Activated CD4-positive, alpha-beta T cell treated with anti-CD3 and anti-CD28 coated beads for 36 hours (primary cell): ENCODE measurements around the gene GTPBP3. TPM values are rescaled to one million over a fixed set of nuclear protein-coding genes. Genes with fewer than 3 reads are reported as not detected.

ENCODE experiments used
- ATAC-seq: fragments of 200-7000 bp; cut with Tn5 transposase; one replicate; pipeline ENCODE4 v1.10.0; 2021; ENCODE audit warnings: mild to moderate bottlenecking, moderate library complexity
- CTCF ChIA-PET: fragments of 350-600 bp; sonication (Branson Sonifier 250); formaldehyde crosslinking; loops from one replicate; lab custom pipeline; 2021; ENCODE audit warnings: antibody characterized with exemption; lab: Charles Lee
- POLR2A ChIA-PET: fragments of 350-600 bp; sonication (Branson Sonifier 250); formaldehyde crosslinking; loops from one replicate; lab custom pipeline; 2021; ENCODE audit warnings: antibody characterized with exemption, inconsistent platforms; lab: Charles Lee
- DNase-seq: peaks from one replicate; pipeline ENCODE4 v3.0.0-alpha.2; 2020
- H3K27ac Mint-ChIP-seq: one replicate; pipeline ENCODE4 v1.8.0; 2021; ENCODE audit warnings: mixed read lengths
- H3K27me3 Mint-ChIP-seq: one replicate; pipeline ENCODE4 v1.8.0; 2021; ENCODE audit warnings: mixed read lengths
- H3K36me3 Mint-ChIP-seq: one replicate; pipeline ENCODE4 v1.8.0; 2021; ENCODE audit warnings: low read depth, mixed read lengths
- H3K4me1 Mint-ChIP-seq: one replicate; pipeline ENCODE4 v1.8.0; 2021; ENCODE audit warnings: mixed read lengths
- H3K4me3 Mint-ChIP-seq: one replicate; pipeline ENCODE4 v1.8.0; 2021; ENCODE audit warnings: mild to moderate bottlenecking, moderate library complexity, mixed read lengths
- H3K9me3 Mint-ChIP-seq: one replicate; pipeline ENCODE4 v1.8.0; 2021; ENCODE audit warnings: low read depth, mixed read lengths
- intact Hi-C, 2 experiments: fragments of 100-400 bp; cut with DNase I in 1 of 2; cut with micrococcal nuclease in 1 of 2; formaldehyde crosslinking; loops; one replicate each; pipeline versions ENCODE4 v1.14.2 to v1.15.1; 2022 to 2024; cut with DNase I, micrococcal nuclease
- total RNA-seq, 2 experiments: library from RNA; stranded (reverse); gene quantifications; one replicate each; pipeline ENCODE4 v1.2.3, GENCODE V29; 2021

The GTPBP3 gene
- total RNA-seq, 2 experiments from 2014 or later = 37.3 to 39.8 TPM

DNA sequence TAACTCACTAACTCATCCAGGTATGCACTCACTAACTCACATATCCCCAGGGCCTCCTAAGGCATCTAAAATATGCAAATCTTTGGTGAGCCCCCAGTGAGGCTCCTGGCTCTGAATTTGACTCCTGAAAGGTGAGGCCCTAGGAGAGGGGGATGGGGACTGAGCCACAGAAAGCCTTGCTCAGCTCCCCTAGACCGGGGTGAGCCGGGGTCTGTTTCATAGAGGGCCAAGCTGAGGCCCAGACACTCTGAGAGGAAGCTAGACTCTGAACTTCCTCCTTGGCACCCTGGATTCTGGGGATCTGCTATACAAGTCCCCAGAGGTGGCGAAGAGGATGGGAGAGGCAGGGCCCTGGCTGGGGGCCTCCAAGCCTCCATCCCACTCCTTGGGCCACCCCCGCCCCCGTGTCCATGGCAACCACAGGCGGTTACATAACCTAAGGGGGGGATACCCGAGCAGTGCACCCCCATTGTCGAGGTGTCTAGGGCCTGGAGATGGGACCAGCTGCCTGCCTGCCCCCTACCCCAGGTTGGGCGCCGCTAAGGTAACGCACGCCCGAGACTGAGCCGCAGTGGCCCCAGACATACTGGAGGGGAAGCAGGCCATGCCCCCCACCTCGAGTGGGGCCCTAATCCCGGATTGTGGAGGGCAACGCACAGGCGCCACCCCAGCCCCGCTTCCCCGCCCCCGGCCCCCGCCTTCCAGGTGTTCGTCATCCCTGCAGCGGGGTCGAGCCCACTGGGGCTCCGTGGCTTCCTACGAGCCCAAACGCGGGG lies 34.8 kb upstream of the GTPBP3 start:
- POLR2A ChIA-PET = no interaction called here
- H3K9me3 Mint-ChIP-seq = no peaks in the 10 kb centered on the region
- CTCF ChIA-PET = interaction anchor here (0.6 to 5.1 kb wide), 3 partner anchors 9 to 84 kb away, joined by 3 to 24 read pairs (median 4); no protein-coding TSS in a partner anchor
- intact Hi-C loops = loop anchor here (1.0 kb wide), 1 partner anchor 10 kb away; no protein-coding TSS in a partner anchor
- DNase-seq = no peak
- no peak for ATAC-seq
- peaks cover 30% of the 10 kb centered on the region for H3K4me1 Mint-ChIP-seq
- peak overlapping the region; percentile 31 for H3K27ac Mint-ChIP-seq
- no peaks in the 10 kb centered on the region for H3K27me3 Mint-ChIP-seq
- H3K4me3 Mint-ChIP-seq = peak overlapping the region; percentile 63
- H3K36me3 Mint-ChIP-seq = peaks cover 6% of the 10 kb centered on the region

DNA sequence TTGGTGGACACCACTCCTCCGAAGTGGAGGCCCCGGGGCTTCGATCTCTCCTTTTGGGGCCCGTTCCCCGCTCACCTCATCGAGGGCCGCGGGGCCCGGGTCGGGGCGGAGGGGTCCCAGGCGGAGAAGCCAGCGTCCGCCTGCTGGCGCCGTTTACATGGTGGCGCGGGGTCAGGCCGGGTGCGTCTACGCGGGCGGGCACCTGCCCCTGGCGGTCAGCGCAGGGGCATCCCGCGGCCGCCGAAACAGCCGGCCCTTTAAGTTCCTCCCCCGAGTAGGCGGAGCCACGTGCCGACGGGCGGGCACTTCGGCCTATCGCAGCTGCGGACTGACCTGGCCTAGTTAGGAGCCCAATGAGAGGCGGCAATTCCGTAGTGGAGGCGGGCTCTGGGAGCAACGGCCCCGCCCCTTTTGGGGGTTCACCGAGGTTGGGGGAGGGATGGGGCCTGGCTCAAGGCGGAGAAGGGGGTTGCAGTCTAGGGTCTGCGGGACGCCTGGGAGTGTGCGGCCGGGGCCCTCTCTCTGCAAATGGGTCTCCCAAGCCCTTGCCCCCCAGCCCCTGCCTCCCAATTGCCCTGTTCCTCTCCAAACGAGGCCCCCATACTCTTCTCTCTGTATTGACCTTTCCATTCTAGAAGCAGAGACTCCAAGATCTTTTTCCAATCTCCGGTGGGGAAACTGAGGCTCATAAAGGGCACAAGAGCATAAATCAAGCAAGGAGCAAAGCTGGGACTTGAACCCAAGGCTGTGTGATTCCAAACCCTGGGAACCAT lies 34.0 kb upstream of the GTPBP3 start, which contains the start of gene ABHD8:
Gene ABHD8, minus strand, starts transcription at position 259 of the 773 bp plus-strand sequence. CDS start 1,809 bp downstream, outside the sequence.
- DNase-seq (peak; percentile 97), ATAC-seq (peak; percentile 79)
- Mint-ChIP-seq H3K4me1 (peaks cover 35% of the 10 kb centered on the region), H3K27ac (peak within 1 kb of the TSS; percentile 47), H3K36me3 (peaks cover 3% of the 10 kb centered on the region), H3K27me3 (no peaks in the 10 kb centered on the region), H3K4me3 (peak within 1 kb of the TSS; percentile 63), H3K9me3 (no peaks in the 10 kb centered on the region)
- ChIA-PET CTCF (interaction anchor here (0.6 to 5.1 kb wide), 8 partner anchors 10 to 1893 kb away, joined by 3 to 24 read pairs (median 4); no protein-coding TSS in a partner anchor), POLR2A (interaction anchor here (0.6 kb wide), 1 partner anchor 83 kb away, joined by 3 read pairs; no protein-coding TSS in a partner anchor)
- intact Hi-C loops = loop anchor here (1.0 kb wide), 1 partner anchor 11 kb away; no protein-coding TSS in a partner anchor

DNA sequence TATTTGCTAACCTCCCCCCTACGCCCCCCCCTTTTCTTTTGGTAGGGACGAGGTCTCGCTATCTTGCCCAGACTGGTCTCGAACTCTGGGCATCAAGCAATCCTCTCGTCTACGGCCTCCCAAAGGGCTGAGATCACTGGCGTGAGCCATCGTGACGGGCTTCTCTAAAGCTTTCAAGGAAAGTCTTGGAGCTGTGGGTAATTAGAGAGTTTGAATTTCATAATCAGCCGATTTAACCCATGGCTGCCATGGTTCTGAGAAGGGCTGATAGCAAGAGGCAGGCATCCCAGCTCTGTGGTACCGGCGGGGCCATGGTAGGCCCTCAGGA lies 33.4 kb upstream of the GTPBP3 start:
- peak overlapping the region; percentile 47 for H3K27ac Mint-ChIP-seq
- ChIA-PET POLR2A (interaction anchor here (0.6 kb wide), 1 partner anchor 83 kb away, joined by 3 read pairs; no protein-coding TSS in a partner anchor), CTCF (interaction anchor here (0.6 to 5.1 kb wide), 7 partner anchors 11 to 1894 kb away, joined by 3 to 24 read pairs (median 4); no protein-coding TSS in a partner anchor)
- intact Hi-C loops = loop anchor here (1.0 to 2.0 kb wide), 2 partner anchors 12 to 643 kb away; partner anchors contain the start of genes SMIM7 (in 1 of the 2) and TMEM38A (in 1 of the 2)
- no peaks in the 10 kb centered on the region for H3K27me3 Mint-ChIP-seq
- no peak for ATAC-seq
- peaks cover 35% of the 10 kb centered on the region for H3K4me1 Mint-ChIP-seq
- no peak for DNase-seq
- H3K9me3 Mint-ChIP-seq = no peaks in the 10 kb centered on the region
- H3K36me3 Mint-ChIP-seq = peaks cover 1% of the 10 kb centered on the region
- peak overlapping the region; percentile 63 for H3K4me3 Mint-ChIP-seq

DNA sequence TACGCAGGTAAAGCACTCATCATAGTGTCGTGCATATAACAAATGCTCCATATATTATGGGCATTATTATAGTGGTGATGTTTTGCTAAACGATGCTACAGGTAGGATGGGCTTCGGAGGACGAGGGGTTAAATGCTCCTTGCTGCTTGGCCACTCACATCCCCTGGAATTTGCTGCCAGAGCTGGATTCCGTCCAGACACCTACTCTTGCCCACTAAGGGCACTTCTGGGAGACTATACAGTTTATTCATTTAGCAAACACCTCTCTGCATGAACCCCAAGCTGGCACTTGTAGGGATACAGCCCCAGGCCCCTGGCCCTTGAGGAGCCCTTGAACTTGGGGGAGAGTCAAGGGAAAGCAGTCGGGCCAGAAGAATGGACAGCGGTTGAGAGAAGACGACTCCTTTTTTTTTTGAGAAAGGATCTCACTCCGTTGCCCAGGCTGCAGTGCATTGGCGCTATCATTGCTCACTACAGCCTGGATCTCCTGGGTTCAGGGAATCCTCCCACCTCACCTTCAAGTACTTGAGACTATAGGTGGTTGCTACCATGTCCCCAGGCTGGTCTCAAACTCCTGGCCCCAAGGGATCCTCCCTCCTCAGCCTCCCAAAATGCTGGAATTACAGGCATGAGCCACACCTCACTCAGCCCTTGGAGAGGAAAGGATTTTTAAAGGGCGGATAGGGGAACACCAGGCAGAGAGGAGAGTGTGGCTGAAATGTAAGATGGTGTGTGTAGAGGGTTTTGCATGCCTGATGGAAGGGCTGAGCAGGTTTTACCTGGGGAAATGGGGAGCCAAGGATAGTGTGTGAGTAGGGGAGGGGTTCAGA lies 32.8 kb upstream of the GTPBP3 start:
- Mint-ChIP-seq H3K4me3 (peak overlapping the region; percentile 86), H3K27ac (peak overlapping the region; percentile 85), H3K27me3 (no peaks in the 10 kb centered on the region), H3K36me3 (peaks cover 1% of the 10 kb centered on the region), H3K4me1 (peaks cover 39% of the 10 kb centered on the region), H3K9me3 (no peaks in the 10 kb centered on the region)
- POLR2A ChIA-PET = interaction anchor here (0.6 to 0.9 kb wide), 3 partner anchors 12 to 65 kb away, joined by 3 to 12 read pairs (median 3); no protein-coding TSS in a partner anchor
- intact Hi-C loops = loop anchor here (1.0 to 5.0 kb wide), 6 partner anchors 37 to 762 kb away; partner anchors contain the start of genes BABAM1 (in 2 of the 2), CHERP (in 1 of the 2), HAUS8 (in 1 of the 2) and MYO9B (in 1 of the 2)
- no peak for ATAC-seq
- CTCF ChIA-PET = interaction anchor here (0.6 to 5.1 kb wide), 10 partner anchors 11 to 1895 kb away, joined by 3 to 24 read pairs (median 4); partner anchors contain the start of genes BABAM1 and MVB12A
- DNase-seq = no peak

DNA sequence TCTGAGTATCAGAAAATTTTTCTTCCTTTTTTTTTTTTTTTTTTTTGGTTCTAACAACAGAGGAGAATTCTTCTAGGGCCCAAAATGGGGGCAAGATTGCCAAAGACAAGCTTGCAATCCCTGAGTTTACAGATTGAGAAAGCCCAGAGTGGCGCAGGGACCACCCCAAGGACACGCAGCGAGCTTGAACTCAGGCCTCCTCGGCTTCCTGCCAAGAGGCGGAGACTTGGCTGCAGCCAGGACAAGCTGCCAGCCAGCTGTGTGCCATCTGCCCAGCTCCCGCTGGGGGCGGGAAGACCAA lies 32.2 kb upstream of the GTPBP3 start:
- ATAC-seq (no peak), DNase-seq (no peak)
- peak overlapping the region; percentile 86 for H3K4me3 Mint-ChIP-seq
- H3K27ac Mint-ChIP-seq = peak overlapping the region; percentile 85
- H3K36me3 Mint-ChIP-seq = peaks cover 1% of the 10 kb centered on the region
- CTCF ChIA-PET = interaction anchor here (0.7 to 5.1 kb wide), 8 partner anchors 12 to 114 kb away, joined by 3 to 24 read pairs (median 6); partner anchors contain the start of genes BABAM1 and MVB12A
- H3K4me1 Mint-ChIP-seq = peaks cover 41% of the 10 kb centered on the region
- no peaks in the 10 kb centered on the region for H3K27me3 Mint-ChIP-seq
- intact Hi-C loops = loop anchor here (1.0 to 5.0 kb wide), 6 partner anchors 38 to 763 kb away; partner anchors contain the start of genes BABAM1 (in 2 of the 2), CHERP (in 1 of the 2), HAUS8 (in 1 of the 2) and MYO9B (in 1 of the 2)
- no peaks in the 10 kb centered on the region for H3K9me3 Mint-ChIP-seq
- POLR2A ChIA-PET = interaction anchor here (0.6 to 0.9 kb wide), 3 partner anchors 12 to 64 kb away, joined by 3 to 12 read pairs (median 3); no protein-coding TSS in a partner anchor

DNA sequence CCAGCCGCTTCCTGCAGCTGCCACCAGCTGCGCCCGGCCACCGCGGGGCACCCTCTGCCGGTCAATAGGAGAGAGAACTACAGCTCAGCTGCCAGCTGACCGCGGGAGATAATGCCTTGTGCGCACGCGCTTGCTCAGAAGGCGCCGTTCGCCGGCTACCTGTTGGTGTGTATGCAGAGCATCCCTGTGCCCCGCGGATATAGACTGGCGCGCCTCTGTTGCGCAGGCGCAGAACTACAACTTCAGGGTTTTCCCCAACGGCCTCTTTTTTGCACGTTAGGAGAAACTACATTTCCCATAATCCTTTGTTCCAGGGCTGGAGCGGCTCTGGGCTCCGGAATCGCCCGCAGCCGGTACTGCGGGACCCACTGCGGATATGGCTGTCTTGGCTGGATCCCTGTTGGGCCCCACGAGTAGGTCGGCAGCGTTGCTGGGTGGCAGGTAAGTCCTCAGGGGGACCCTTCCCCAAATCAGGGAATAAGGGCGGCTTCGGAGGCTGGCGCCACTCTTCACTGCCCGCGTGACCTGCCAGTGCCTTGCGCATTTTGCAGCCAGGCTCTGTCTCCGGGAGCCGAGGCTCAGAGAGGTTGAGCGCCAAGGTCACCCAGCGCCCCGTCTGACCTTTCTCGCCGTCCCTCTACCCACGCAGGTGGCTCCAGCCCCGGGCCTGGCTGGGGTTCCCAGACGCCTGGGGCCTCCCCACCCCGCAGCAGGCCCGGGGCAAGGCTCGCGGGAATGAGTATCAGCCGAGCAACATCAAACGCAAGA lies 31.7 kb upstream of the GTPBP3 start, which contains the start of gene MRPL34:
Gene MRPL34, plus strand, starts transcription at position 356 of the 768 bp plus-strand sequence. Its CDS starts 21 bp downstream, at position 377.
- POLR2A ChIA-PET = interaction anchor here (0.6 to 0.9 kb wide), 3 partner anchors 13 to 64 kb away, joined by 3 to 12 read pairs (median 3); no protein-coding TSS in a partner anchor
- Mint-ChIP-seq H3K9me3 (no peaks in the 10 kb centered on the region), H3K27me3 (no peaks in the 10 kb centered on the region), H3K4me3 (peak within 1 kb of the TSS; percentile 86), H3K36me3 (peaks cover 1% of the 10 kb centered on the region), H3K27ac (peak within 1 kb of the TSS; percentile 92), H3K4me1 (peaks cover 46% of the 10 kb centered on the region)
- intact Hi-C loops = loop anchor here (1.0 to 5.0 kb wide), 6 partner anchors 38 to 763 kb away; partner anchors contain the start of genes BABAM1 (in 2 of the 2), CHERP (in 1 of the 2), HAUS8 (in 1 of the 2) and MYO9B (in 1 of the 2)
- CTCF ChIA-PET = interaction anchor here (0.7 to 5.1 kb wide), 9 partner anchors 12 to 114 kb away, joined by 3 to 24 read pairs (median 5); partner anchors contain the start of genes BABAM1 and MVB12A
- peak; percentile 70 for ATAC-seq
- DNase-seq = peak; percentile 97

DNA sequence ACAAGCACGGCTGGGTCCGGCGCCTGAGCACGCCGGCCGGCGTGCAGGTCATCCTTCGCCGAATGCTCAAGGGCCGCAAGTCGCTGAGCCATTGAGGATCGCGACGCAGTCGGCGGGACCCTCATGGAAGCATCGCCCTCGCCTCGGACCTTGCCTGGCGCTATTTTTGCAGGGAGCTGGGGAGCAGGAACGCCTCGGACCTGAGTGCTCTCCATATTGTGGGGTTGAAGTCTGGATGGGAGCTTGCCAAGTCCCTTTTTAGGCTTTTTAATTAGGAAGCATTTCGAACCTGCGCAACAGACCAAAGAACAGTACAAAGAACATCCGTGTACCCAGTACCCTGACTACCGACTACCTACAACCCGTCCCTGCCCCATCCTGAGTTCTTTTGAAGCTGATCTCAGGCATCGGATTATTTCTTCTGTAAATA lies 31.1 kb upstream of the GTPBP3 start:
- DNase-seq (no peak), ATAC-seq (no peak)
- Mint-ChIP-seq H3K9me3 (no peaks in the 10 kb centered on the region), H3K27me3 (no peaks in the 10 kb centered on the region), H3K27ac (peak overlapping the region; percentile 92), H3K4me1 (peaks cover 51% of the 10 kb centered on the region), H3K36me3 (peaks cover 1% of the 10 kb centered on the region), H3K4me3 (peak overlapping the region; percentile 86)
- POLR2A ChIA-PET = no interaction called here
- intact Hi-C loops = loop anchor here in 1 of 2 experiments (5.0 kb wide), 1 partner anchor 764 kb away; the partner anchor contains the start of gene CHERP
- CTCF ChIA-PET = interaction anchor here (0.9 to 5.1 kb wide), 4 partner anchors 13 to 83 kb away, joined by 3 to 24 read pairs (median 7); partner anchors contain the start of gene BABAM1

DNA sequence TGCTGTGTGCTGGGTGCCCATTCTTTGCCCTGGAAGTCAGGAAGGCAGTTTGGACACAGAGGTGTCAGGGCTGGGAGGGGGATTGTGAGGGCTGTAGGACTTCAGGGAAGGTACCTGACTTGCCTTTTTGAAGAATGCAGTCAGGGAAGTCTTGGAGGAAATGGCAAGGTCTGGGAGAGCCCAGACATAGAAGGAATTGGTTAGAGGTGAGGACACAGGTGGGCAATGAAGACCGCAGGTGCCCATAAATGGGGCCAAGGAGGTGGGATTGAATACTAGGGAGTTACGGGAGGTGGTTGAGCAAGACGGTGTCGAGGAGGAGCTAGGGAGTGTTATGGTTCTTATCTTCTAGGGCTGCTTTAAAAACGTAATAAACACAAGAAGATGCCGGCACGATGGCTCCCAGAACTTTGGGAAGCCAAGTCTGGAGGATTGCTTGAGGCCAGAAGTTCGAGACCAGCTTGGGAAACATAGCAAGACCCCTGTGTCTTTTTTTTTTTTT lies 29.4 kb upstream of the GTPBP3 start:
- no peaks in the 10 kb centered on the region for H3K27me3 Mint-ChIP-seq
- ChIA-PET CTCF (interaction anchor here (0.6 to 3.6 kb wide), 4 partner anchors 28 to 154 kb away, joined by 3 to 13 read pairs (median 4); no protein-coding TSS in a partner anchor), POLR2A (interaction anchor here (0.7 to 1.8 kb wide), 2 partner anchors 27 to 34 kb away, joined by 3 to 11 read pairs; partner anchors contain the start of gene ANO8)
- H3K9me3 Mint-ChIP-seq = no peaks in the 10 kb centered on the region
- ATAC-seq (no peak), DNase-seq (no peak)
- peaks cover 49% of the 10 kb centered on the region for H3K4me1 Mint-ChIP-seq
- peak overlapping the region; percentile 86 for H3K4me3 Mint-ChIP-seq
- peaks cover 6% of the 10 kb centered on the region for H3K36me3 Mint-ChIP-seq
- intact Hi-C loops = loop anchor here in 1 of 2 experiments (2.0 to 5.0 kb wide), 2 partner anchors 83 to 766 kb away; partner anchors contain the start of gene CHERP
- H3K27ac Mint-ChIP-seq = peak overlapping the region; percentile 1
